NCI-H1436 treated with DMSO at 0.1 percent for 48 hours (cell line): Measurements from ENCODE around the gene ZBTB12.
"Not testable (repeated sequence)": the region's sequence is repeated elsewhere in the genome, so short reads cannot be mapped to it uniquely, and the experiment has no call there.

ENCODE experiments used
- DNase-seq: peaks from one replicate; lab custom pipeline; 2025; lab: John Stamatoyannopoulos, UW

ZBTB12 gene

GRCh38 chr6:31874836-31875572 lies 26.9 kb downstream of the ZBTB12 start:
- no peak for DNase-seq

- no peak for DNase-seq
Observed at GRCh38 chr6:31874084-31874670, 27.7 kb downstream of the ZBTB12 start.

GRCh38 chr6:31871046-31871659 lies 30.7 kb downstream of the ZBTB12 start:
- DNase-seq = no peak

DNA sequence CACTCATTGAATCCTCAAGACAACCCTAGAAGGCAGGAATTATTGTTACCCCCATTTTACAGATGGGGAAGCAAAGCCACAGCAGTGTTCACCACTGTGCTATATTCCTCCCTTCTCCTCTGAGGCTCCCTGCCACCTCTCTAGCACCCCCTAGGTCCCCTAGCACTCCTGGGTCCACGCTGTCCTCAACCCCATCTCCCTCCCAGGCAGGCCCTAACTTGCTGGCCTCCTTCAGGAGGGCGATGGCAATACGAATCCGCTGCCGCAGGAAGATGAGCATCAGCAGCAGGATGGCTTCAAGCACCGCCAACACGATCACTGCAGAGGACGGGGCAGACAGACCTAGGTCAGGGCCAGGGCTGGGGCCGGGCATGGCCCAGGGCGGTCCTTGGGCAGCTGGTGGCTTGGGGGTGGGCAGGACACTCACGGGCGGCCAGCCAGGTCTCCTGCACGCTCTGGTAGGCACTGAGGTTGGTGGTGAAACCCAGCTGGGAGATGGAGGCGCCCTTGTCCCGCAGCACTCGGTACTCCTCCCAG lies 31.4 kb downstream of the ZBTB12 start:
- DNase-seq = no peak

DNA sequence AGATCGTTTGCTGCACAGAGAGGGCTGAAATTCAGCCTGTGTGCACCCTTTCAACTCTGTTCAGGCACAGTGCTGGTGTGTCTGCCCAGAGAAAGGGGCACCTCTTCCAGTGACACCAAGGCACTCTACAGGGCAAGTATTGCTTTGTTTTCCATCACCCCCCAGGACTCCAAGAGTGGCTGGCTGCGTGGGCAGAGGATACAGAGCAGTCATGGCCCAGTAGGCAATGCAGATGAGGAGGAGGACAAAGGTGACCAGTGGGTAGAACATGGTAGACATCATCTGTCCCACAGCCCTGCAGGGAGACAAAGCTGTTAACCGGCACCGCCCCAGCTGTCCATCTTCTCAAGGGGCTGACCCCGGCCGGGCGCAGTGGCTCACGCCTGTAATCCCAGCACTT lies 32.5 kb downstream of the ZBTB12 start:
- DNase-seq = no peak

DNA sequence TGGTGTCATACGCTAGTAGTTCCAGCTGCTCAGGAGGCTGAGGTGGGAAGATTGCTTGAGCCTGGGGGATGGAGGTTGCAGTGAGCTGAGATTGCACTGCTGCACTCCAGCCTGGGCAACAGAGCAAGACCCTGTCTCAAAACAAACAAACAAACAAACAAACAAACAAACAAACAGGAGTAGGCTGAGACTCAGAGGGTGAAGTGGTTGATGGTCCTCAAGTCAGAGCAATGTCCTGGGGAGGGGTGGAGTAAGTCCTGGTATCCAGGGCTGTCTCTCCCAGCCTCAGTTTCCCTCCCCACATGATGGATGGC lies 33.3 kb downstream of the ZBTB12 start:
- DNase-seq = not testable (repeated sequence)

- DNase-seq = no peak
Observed at GRCh38 chr6:31865205-31866118, 36.4 kb downstream of the ZBTB12 start.

- DNase-seq = no peak
Observed at GRCh38 chr6:31864818-31865204, 37.1 kb downstream of the ZBTB12 start.

DNA sequence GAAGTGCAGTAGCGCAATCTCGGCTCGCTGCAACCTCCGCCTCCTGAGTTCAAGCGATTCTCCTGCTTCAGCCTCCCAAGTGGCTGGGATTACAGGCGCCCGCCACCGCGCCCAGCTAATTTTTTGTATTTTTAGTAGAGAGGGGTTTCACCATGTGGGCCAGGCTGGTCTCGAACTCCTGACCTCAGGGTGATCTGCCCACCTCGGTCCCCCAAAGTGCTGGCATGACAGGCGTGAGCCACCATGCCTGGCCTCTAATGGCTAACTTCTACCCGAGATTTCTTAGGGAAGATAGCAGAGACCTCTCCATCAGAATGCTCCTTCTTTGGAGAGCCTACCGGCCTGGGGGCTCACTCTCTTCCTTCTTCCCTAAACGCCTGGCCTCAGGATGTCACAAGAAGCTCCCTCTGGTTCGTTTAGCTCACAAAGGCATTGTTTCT lies 37.7 kb downstream of the ZBTB12 start:
- not testable (repeated sequence) for DNase-seq

- DNase-seq = peak; percentile 99
Observed at GRCh38 chr6:31862344-31863235, 39.3 kb downstream of the ZBTB12 start, which contains the start of gene NEU1. Gene NEU1, minus strand, starts transcription at chr6:31862821. Its CDS starts 45 bp downstream, at chr6:31862776.

GRCh38 chr6:31861919-31862343 lies 40.0 kb downstream of the ZBTB12 start:
- no peak for DNase-seq

GRCh38 chr6:31861150-31861549 lies 40.7 kb downstream of the ZBTB12 start:
- no peak for DNase-seq

DNA sequence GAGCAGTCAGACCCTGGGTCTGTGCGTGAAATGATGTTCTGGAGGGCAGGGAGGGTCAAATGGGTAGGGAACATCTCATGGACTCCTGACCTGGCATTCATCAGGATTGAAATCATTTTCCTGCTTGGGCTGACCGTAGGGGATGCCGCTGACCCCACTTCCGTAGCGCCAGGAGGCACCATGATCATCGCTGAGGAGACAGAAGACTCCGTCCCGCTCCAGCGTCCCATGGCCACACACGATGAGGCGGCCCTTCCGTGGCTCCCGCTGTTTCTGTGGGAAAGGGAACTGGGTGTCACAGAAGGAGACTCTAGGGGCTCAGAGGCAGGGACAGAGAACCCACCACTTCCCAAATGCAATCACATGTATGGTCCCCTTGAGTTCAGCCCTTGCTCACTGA lies 41.5 kb downstream of the ZBTB12 start:
- no peak for DNase-seq

DNA sequence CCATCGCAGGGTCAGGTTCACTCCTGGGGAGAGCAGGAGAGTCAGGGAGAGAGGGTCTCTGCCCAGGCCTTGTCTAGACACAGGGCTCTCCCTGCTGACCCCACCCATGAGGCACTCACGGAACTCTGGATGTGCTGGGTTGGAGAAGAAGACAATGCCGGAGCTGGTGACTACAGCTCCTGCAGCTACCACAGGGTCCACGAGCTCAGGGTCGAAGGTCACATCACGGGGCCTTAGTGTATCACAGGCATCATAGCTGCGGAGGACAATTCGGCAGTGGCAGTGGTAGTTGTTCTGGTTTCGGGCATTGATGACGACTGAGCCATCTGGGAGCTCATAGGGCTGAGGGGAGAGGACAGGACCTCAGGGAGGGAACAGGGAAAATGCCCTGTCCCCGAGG lies 42.0 kb downstream of the ZBTB12 start:
- no peak for DNase-seq

DNA sequence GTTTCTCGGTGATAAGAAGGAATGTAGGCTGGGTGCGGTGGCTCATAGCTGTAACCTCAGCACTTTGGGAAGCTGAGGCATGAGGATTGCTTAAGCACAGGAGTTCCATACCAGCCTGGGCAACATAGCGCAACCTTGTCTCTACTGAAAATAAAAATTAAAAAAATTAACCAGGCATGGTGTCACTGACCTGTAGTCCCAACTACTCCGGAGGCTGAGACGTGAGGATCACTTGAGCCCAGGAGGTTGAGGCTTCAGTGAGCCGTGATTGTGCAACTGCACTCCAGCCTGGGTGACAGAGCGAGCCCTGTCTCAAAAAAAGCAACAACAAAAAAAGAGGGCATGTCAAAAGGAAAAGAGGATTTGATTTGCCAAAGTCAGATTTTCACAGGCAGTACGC lies 43.2 kb downstream of the ZBTB12 start:
- no peak for DNase-seq

DNA sequence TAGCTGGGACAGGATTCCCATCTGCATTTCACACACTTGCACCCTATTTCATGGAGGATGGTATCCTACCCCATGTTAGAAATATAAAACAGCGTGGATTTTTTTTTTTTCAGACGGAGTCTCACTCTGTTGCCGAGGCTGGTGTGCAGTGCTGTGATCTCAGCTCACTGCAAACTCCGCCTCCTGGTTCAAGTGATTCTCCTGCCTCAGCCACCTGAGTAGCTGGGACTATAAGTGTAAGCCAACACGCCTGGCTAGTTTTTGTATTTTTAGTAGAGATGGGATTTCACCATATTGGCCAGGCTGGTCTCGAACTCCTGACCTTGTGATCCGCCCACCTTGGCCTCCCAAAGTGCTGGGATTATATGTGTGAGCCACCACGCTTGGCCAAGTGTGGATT lies 44.1 kb downstream of the ZBTB12 start:
- not testable (repeated sequence) for DNase-seq

DNA sequence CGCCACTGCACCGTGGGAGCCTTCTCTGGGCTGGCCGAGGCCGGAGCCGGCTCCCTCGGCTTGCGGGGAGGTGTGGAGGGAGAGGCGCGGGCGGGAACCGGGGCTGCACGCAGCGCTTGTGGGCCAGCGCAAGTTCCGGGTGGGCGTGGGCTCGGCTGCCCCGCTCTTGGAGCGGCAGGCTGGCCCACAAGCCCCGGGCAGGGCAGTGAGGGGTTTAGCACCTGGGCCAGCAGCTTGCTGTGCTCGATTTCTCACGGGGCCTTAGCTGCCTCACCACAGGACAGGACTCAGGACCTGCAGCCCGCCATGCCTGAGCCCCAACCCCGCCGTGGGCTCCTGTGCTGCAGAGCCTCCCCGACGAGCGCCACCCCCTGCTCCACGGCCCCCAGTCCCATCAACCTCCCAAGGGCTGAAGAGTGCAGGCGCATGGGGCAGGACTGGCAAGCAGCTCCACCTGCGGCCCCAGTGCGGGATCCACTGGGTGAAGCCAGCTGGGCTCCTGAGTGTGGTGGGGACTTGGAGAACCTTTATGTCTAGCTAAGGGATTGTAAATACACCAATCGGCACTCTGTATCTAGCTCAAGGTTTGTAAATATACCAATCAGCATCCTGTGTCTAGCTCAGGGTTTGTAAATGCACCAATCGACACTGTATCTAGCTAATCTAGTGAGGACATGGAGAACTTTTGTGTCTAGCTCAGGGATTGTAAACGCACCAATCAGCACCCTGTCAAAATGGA lies 49.7 kb downstream of the ZBTB12 start:
- not testable (repeated sequence) for DNase-seq

DNA sequence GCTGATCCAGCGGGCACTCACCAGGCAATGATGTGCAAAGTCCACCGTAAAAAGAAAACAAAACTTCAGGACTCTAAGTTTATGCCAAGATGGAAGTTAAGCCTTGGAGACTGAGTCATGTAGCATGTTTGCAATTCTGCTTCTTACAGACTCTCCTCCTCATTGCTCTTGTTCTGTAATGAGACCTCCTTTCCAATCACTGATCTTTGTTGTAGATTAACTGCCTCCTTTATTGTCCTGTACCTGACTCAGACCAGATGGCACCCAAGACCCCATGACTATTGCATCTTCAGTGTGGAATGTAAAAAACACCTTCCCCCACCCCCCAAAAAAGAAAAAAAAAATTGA lies 50.4 kb downstream of the ZBTB12 start:
- DNase-seq = no peak

DNA sequence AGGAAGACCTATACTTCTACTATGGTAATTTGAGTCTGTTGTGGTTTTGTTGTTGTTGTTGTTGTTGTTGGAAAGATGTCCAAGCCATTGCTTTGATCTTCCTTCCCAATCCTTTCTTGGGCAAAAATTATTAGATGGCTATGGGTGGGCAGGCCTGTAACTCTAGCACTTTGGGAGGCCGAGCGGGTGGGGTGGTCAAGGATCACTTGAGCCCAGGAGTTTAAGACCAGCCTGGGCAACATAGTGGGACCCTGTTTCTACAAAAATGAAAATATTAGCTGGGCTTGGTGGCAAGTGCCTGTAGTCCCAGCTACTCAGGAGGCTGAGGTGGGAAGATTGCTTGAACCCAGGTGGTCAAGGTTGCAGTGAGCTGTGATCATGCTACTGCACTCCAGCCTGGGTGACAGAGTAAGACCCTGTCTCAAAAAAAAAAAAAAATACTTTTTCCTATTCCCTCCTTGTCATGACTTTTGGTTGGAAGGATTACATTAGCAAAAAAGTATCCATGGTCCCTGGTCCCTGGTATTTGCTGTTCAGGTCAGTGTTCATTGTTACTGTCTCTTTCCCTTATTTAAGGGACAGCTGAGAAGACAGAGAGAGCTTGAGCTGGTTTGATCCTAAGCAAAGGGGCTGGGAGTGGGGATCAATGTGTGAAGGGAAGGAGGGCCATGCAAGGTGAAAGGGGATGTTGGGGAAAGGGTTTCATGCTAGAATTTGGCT lies 51.0 kb downstream of the ZBTB12 start:
- DNase-seq = no peak
